HuH-7 (cell line): ENCODE measurements around the gene TOMM7.
"Not testable (repeated sequence)": the region's sequence is repeated elsewhere in the genome, so short reads cannot be mapped to it uniquely, and the experiment has no call there.

Experiments
- DNase-seq: peaks from one replicate; pipeline ENCODE4 v3.0.0; 2011; ENCODE audit warnings: low spot score

Gene TOMM7

DNA sequence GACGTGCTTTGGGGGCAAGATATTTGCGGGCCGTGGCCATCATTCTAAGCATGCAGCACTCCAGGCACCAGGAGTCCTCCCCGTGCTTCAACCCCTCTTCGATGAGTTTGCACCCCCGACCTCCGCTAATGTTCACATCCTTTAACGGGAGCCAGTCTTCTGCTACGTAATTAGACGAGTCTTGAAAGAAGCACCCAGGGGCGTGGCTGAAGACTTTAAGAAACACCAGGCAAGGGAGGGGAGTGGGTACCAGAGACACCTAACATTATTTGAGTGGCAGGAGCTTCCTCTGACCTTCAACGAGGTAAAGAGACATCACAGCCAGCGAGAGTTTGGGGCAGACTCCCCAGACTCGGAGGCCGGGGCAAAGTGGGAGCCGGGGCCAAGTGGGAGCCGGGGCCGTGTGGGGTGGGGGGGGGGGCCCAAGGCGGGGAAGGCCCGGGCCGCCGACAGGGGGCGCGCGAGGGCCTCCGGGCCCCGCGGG, 31.1 kb upstream of the TOMM7 start:
- no peak for DNase-seq

DNA sequence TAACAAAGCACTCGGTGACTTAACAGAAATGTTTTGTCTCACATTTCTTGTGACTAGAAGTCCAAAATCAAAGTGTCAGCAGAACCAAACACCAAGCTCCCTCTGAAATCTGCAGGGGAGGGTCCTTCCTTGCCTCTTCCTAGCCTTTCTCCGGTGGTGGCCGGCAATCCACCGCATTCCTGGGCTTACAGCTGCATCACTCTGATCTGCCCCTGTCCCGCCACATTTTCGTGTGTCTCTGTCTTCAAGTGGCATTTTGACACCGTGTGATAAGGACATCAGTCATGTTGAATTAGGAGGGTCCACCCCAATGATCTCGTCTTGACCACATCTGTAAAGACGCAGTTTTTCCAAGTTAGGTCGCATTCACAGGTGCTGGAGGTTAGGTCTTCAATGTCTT, 30.5 kb upstream of the TOMM7 start:
- DNase-seq = no peak

DNA sequence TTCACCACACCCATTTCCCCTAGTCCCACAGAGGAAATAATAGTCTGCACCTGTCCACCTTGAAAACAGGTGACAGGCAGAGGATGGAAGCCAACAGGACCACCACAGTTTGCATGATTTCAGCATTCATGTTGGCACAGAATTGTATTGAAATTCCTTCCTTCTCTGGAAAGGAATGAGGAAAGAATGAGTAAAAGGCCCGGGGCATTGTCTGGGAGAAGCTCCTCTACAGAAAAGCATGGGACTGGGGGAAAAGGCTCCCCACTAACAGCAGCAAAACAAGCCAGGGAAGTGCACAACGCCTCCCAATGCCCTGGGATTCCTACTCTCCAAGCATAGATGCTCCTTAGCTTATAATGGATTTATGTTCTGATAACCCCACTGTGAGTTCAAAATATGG, 28.5 kb upstream of the TOMM7 start:
- no peak for DNase-seq

DNA sequence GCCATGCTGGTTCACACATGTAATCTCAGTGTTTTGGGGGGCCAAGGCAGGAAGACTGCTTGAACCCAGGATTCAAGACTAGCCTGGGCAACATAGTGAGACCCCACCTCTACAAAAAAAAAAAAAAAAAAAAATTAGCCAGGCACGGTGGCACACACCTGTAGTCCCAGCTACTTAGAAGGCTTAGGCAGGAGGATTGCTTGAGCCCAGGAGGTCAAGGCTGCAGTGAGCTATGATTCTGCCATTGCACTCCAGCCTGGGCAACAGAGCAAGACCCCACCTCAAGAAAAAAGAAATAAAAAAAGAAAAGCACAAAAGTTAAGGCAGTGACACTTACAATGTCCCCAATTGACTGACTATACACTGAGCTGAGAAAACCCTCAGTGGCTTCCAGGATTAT, 27.7 kb upstream of the TOMM7 start:
- DNase-seq = not testable (repeated sequence)

DNA sequence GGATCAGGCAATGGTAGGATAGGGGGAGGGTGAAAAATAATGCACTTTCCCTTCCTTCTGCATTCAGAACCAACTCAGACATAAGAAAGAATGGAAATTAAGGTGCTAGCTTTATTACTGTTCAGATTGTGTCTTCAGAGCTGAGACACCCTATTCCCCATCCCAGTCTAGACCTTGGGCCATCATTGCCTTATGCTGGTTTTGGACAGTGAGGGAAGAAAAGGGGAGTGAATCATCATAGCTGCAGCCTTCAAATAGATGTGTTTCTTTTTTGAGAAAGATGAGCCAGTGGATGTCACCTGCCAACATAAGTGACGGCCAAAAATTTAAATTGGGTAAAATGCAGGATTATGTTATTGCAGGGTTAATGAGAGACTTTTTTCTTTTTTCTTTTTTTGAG, 27.0 kb upstream of the TOMM7 start:
- DNase-seq = no peak

DNA sequence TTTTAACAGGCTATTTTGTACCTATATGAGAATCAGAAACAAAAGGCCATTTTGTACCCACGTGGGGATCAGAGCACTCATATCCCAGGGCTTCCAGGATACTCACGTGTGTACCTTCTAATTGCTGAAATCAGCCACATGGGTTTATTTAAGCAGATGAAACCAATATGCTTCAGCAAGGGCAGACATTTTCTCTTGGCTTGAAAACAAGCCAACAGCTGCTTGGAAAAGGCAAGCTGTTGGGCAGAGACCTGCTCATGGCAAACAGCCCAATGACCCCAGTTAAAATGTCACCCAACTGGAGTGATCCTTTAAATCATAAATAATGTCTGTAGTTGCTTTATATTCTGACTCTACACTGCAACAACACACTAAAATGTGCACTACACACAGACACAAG, 26.5 kb upstream of the TOMM7 start:
- no peak for DNase-seq

DNA sequence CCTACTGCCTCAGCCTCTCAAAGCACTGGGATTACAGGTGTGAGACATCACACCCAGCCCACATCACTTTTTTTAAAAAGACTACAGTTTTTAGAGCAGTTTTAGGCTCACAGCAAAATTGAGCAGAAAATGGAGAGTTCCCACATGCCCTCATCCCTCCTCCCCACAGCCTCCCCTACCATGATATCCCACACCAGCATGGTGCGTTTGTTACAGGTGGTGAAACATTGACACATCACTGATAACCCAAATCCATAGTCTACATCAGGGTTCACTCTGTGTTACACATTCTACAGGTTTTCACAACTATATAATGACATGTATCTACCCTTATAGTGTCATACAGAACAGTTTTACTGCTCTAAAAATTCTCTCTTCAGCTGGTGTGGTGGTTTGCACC, 24.3 kb upstream of the TOMM7 start:
- DNase-seq = no peak

DNA sequence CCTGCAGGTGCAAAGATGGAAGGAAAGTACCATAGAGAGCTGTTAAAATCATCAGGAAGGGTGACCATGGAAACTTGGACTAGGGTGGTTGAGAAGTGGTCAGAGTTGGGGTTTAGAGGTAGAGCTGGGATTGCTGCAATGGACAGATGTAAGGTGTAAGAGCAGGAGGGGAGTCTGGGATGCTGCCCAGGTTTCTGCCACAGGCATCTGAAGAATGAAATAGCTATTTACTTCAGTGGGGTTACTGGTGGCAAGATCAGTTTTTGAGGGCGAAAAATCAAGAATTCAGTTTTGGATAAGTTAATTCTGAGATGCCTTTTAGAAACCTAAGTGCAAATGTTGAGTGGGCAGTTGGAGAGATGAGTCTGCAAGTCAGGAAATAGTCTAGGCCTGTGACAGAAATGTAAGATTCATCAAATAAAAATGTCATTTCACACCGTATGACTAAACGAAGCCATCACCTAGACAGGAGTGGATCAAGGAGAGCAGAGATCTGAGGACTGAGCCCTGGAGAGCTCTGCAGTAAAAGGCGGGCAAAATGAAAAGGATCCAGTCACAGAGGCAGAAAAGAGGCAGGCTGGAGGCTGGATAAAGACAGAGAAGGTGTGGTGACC, 22.7 kb upstream of the TOMM7 start:
- DNase-seq = no peak

DNA sequence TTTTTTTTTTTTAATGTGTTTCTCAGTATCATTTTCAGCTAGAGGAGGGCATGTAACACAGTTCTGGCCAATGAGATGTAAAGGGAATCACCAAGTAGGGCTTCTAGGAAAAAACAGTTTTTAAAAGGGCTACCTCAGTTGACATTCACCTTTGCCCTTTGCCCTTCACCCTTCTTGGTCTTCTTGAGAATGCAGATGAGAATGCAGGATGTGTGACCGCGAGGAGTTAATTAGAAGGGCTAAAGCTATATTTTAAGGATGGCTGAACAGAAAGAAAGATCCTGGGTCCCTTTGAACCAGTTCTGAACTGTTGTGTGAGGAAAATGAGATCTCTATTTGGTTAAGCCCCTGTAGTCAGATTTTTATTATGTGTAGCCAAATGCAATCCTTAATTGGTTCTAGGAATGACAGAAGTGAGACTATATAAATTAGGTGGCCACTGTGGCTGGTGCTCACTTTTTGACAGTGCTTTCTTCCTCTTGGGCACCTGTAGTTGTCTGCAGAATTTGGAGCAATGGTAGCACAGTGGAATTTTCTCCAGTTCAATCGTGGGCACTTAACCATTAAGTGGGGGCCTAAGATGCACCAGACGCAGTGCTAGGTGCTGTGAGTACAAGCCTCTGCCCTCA, 21.1 kb upstream of the TOMM7 start:
- DNase-seq = no peak

DNA sequence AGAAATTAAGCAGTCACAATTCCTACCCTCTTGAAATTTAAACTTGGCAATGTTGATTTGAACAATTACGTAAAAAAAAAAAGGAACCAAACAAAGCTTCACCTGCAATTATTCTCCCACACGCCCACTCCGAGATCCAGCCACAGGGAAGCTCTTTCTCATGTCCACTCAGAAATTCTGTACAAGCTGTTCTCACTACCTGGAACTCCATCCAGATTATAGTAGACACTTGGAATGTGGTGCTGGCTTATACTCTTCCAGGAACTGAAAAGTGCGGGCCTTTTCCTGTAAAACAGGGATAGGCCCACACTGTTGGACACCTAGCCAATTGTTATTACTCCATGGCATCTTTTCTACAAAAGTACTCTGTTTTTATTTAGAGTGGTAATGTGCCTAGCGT, 20.3 kb upstream of the TOMM7 start:
- DNase-seq = no peak

DNA sequence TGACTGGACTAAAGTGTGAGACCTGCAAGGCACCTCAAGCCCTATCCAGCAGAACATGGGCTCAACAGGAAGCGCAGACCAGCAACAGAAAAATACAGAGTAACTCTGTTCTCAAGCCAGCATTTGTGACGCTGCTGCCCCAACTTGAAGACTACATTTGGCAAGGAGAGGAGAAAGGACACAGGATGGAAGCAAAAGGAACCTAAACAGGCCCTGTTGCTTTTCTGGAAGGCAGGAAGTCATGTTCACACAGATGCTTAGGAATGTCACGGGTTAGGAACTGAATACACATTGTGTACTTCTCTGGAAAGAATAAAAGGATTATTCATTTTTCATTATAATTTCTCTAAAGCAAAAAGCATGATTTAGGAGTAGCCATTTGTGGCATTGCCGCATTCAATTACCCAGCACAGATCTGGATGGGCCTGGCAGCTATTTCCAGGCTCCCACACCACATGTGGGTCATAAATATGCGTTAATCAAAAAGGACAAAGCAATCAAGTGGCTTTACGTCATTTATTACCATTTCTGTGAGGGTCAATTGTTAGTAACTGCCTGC, 19.8 kb upstream of the TOMM7 start:
- no peak for DNase-seq

DNA sequence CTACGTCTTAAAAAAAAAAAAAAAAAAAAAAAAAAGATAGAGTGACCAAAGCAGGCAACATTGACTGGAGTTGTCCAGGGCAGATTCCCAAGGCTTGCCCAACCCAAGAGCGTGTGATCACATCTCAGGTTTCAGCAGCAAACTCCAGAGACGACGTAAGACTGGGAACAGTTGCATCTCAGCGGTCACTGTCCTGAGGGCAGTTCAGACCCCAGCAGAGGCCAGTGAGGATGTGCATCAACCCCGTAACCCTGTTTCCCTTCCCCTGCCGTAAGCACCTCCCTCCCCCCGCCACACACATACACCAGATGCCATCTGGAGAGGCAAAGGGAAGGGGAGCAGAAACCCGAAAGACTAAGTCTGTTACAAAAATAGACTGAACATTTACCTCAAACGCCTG, 19.3 kb upstream of the TOMM7 start:
- no peak for DNase-seq

DNA sequence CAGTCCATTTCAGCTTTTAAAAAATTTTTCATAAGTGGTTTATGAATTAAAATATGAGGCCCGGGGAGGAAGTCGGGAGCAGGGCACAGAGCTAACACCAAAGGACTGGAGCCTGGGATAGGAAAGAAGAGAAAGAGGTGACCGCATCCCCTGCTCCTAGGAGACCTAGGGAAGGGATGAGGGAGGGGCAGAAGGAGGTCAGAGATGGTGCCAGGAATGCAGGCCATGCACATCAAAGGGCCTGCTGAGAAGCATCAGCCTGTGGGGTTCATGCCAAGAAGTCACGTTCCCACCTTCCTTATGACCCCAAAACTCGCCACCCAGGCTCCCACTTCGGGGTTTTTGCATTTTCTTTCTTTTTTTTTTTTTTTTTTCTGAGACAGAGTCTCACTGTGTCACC, 14.7 kb upstream of the TOMM7 start:
- no peak for DNase-seq

DNA sequence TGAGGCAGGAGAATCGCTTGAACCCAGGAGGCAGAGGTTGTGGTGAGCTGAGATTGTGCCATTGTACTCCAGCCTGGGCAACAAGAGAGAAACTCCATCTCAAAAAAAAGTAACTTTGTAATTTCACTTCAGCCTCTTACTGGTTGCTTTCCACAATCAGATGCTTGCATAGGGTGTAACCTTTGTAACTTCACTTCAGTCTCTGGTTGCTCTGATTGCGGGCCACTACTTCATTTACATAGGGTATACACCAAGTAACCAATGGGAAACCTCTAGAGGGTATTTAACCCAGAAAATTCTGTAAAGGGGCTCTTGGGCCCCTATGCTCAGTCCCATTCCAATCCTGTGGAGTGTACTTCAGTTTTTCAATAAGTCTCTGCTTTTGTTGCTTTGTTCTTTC, 13.9 kb upstream of the TOMM7 start:
- not testable (repeated sequence) for DNase-seq

DNA sequence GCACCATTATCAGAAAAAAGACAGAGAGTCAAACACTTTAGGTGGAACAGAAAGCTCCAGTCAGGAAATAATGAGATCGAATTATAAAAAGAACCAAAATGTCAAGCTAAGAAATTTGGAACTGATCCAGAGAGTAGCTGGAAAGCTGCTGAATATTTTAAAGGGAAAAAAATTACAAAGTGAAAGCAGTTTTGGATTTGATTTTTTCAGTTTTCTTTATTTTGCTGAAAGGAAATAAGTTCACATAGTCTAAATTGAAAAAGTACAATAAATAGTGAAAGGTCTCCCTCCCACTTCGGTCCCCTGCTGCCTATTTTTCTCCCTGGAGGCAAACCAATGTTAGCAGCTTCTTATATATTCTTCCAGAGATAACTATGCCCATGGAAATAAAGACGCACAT, 11.3 kb upstream of the TOMM7 start:
- no peak for DNase-seq

DNA sequence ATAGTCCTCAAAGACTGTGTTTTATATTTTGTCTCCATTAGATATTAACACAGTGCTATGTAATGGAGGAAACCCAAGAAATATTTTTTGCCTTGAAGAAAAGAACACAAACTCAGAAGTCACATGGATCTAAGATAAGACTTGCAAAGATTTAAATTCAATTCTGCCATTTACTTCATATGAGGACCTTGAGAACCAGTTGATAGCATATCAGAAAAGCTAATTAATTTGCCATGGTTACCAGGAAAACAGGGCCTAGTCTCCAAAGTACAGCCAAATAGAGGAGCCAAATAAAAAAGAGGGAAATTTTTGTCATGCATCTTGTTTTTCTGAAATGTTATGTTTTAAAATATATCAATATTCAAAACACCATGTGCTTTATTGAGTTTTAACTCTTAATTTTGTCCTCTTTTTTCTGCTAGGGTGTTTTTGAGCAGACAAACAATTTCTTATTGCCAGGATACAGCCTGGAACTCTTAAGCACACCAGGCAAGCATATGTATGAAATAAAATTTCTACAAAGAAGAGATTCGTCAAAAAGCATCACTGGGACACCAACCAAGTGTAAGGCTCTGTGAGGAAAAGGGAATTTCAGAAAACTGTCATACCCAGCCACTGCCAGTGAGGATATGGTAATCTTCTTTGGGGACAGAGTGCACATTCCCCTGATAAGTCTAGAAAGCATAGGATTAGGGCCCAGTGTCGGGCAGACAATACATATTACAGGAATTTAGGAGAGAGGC, 10.6 kb upstream of the TOMM7 start:
- DNase-seq = no peak

DNA sequence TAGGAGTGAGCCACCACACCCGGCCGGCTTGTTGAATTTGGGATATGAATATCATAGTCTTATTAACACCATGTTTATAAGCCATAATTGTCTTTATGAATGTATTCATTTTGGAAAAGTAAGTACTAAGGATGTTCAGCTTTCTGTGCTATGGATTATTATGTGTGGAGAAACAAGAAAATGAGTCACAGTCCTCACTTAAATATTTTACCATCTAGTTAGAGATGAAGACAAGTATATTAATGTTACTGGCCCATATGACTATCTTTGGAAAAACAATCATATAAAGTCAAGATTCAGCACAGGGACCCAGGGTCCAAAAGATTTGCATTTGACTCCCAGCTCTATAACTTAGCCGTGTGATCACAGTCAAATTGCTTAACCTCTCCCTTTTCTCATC, 9.8 kb upstream of the TOMM7 start:
- DNase-seq = no peak

DNA sequence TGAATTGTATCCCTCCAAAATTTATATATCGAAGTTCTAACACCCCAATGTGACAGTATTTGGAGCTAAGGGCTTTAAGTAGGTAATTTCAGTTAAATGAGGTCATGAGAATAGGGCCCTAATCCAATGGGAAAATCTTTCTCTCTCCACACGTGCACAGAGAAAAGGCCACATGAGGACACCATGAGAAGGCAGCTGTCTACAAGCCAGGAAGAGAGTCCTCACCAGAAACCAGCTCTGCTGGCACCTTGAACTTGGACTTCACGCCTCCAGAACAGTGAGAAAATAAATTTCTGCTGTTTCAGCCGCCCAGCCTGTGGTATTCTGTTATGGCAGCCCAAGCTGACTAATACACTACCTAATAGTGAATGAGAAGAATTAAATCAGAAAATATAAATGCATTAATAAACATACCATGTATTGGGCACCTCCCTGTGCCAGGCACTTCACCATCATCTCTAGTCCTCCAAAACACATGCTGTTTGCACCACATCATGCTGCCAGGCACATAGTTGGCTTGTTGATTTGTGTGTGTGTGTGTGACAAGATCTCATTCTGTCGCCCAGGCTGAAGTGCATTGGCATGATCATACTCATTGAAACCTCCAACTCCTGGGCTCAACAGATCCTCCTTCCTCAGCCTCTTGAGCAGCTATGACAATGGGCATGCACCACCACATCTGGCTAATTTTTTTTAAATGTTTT, 9.1 kb upstream of the TOMM7 start:
- DNase-seq = no peak

DNA sequence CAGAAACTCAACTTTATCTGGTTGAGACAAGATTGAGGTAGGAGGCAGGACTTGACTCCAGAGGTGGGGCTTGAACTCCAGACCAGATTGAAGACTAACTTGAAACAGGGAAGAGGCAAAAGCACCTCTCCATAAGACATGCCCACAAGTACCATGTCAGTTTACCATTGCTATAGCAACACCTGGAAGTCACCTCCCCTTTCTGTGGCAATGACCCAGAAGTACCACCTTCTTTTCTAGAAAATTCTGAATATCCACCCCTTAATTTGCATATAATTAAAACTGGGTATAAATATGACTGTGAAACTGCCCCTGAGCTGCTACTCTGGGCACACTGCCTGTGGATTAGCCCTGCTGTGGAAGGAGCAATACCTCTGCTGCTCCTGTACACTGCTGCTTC, 4.9 kb upstream of the TOMM7 start:
- DNase-seq = no peak

DNA sequence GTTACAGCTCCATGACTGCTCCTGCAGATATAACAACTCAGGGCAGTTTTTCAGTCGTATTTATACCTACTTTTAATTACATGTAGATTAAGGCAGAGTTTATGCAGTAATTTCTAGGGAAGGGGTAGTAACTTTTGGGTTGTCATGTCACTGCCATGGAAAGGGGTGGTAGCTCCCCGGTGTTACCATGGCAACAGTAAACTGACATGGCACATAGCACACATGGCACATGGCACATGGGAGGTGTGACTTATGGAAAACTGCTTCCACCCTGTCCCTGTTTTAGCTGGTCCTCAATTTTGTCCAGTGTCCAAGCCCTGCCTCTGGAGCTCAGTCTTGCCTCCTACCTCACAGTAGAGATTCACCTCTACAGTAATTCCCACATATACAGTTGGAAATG, 3.9 kb upstream of the TOMM7 start:
- no peak for DNase-seq

DNA sequence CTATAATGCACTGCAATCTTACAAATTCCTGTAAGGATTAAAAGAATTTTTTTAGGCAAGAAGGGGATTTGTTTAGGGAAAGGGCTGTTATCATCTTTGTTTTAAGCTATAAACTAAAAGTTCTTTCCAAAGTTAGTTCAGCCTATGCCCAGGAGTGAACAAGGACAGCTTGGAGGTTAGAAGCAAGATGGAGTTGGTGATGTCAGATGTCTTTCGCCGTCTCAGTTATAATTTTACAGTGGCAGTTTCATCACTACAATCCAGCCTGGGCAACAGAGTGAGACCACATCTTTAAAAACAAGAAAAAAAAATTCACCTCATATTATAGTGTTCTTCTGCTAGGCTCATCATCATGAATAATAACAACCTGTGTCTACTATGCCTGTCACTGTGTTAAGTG, 2.1 kb upstream of the TOMM7 start:
- DNase-seq = no peak

DNA sequence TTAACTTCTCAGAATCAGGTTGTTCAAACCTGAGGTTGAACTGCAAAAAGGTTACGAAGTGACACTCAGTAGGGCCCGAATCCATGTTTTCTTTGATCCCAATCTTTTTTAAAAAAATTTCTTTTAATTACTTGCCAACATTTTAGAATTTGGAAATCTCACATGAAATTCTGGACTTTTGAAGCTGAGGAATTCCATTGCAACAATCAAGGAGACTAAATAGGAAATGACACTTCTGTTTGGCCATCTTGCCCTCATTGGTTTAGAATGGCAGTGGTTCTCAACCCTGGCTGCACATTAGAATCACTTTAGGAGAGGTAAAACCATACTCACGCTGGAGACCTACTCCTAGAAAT, 471 bp upstream of the TOMM7 start:
- no peak for DNase-seq
